Prostate gland (tissue), 2 donors: ENCODE data around the gene NARS2.

Source experiments
- CTCF ChIP-seq, 4 experiments: fragments of 200-600 bp in 2 of 4; fragments of 450-650 bp in 2 of 4; sonication (generic) in 2 of 4; IDR thresholded peaks; 1 replicate in 3 of 4; 2 replicates in 1 of 4; pipeline ENCODE4 v1.5.1; 2016 to 2019; ENCODE audit warnings: antibody characterized with exemption in 4 of 4, mild to moderate bottlenecking in 2 of 4, moderate library complexity in 2 of 4
- POLR2A ChIP-seq: fragments of 450-650 bp; IDR thresholded peaks from one replicate; pipeline ENCODE4 v1.6.1; 2016; ENCODE audit warnings: antibody characterized with exemption, mild to moderate bottlenecking
- POLR2AphosphoS5 ChIP-seq: sonication (generic); formaldehyde crosslinking; IDR thresholded peaks from one replicate; pipeline ENCODE4 v1.6.1; 2017; ENCODE audit warnings: antibody characterized with exemption

DNA sequence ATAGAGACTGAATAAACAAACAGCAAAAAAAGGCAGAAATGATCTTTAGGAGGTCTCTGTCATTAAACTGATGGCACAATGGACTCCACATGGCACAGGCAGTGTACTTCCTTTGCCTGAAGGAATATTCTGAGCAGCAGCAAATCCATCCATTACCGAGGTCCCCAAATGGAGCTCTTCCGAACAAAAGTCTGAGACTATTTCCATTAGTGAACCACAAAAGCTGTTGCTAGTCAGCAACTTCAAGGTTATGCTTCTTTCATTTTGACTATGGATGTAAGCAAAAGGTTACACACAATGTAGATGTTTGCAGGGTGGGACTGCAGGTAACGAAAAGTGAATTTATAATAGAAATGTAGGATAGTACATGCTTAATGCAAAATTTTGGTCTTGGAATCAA lies 14.5 kb downstream of the NARS2 start:
- TF ChIP-seq CTCF (IDR thresholded peaks at IDR 0.05) (no peak), POLR2A (no peak), POLR2AphosphoS5 (no peak)
